IPS-15b (cell line): ENCODE data around the gene PRDM15.

Experiments used
- H3K27me3 ChIP-seq: one replicate; pipeline ENCODE4 v1.6.1; 2013; ENCODE audit warnings: low read length; ENCODE audit not compliant: control insufficient read depth, insufficient read depth
- H3K36me3 ChIP-seq: one replicate; pipeline ENCODE4 v1.6.1; 2013; ENCODE audit warnings: low read length; ENCODE audit not compliant: control insufficient read depth, insufficient read depth
- H3K4me1 ChIP-seq: one replicate; pipeline ENCODE4 v1.6.1; 2013; ENCODE audit warnings: mild to moderate bottlenecking, low read length; ENCODE audit not compliant: control insufficient read depth, insufficient read depth
- H3K4me3 ChIP-seq: one replicate; pipeline ENCODE4 v1.5.1; 2013; ENCODE audit warnings: low read depth, low read length
- H3K9ac ChIP-seq: one replicate; pipeline ENCODE4 v1.6.1; 2013; ENCODE audit warnings: low read depth, mild to moderate bottlenecking, low read length
- H3K9me3 ChIP-seq: one replicate; pipeline ENCODE4 v1.6.1; 2013; ENCODE audit warnings: mild to moderate bottlenecking, low read length; ENCODE audit not compliant: control insufficient read depth, insufficient read depth

Gene PRDM15

DNA sequence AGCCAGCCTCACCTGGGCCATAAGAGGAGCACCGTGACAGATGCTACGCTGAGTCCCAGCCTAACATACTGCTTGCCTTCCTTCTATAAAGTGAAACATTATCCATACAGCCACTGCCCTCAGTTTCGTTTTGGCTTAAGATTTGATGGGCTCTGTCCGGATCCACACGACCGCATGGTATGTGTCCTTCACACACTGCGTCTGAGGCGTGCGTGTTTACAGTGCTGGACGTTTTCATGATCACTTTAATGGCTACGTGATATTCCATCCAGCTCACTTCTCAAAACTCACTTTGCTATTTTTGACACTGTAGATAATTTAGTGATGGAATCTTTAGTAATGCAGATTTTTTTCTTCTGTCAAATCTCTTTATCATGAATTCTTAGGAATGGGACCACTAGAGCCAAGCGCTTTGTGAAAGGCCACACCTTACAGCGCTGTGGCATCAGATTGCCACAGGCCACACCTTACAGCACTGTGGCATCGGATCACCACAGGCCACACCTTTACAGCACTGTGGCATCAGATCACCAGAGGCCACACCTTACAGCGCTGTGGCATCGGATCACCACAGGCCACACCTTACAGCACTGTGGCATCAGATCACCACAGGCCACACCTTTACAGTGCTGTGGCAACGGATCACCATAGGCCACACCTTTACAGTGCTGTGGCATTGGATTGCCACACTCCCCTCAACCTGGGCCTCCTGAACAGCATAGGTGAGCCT is 47.1 kb downstream of the PRDM15 start:
- peaks cover 2% of the 10 kb centered on the region for H3K4me1 ChIP-seq
- H3K9me3 ChIP-seq: no peaks in the 10 kb centered on the region
- no peak overlapping the region for H3K4me3 ChIP-seq
- H3K9ac ChIP-seq: no peak overlapping the region
- no peaks in the 10 kb centered on the region for H3K27me3 ChIP-seq
- H3K36me3 ChIP-seq: peaks cover 7% of the 10 kb centered on the region

DNA sequence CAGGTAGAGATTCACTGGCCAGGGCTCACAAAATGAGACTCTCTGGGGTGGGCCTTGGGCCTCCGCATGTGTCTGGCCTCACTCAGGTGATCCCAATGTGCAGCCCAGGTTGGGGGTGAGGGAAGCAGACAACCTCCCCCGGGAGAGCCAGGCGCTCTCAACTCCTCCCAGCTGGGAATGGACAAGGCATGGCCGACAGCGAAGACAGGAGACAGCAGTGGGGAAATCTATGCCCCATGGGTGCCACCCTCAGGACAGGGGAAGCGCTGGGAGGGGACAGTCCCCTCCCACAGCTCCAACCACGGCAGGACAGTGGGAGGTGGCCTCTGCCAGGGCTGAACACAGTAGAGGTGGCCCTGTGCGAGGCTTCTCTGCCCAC is 47.7 kb downstream of the PRDM15 start:
- H3K9ac ChIP-seq: no peak overlapping the region
- no peak overlapping the region for H3K4me3 ChIP-seq
- no peaks in the 10 kb centered on the region for H3K9me3 ChIP-seq
- H3K36me3 ChIP-seq: peaks cover 7% of the 10 kb centered on the region
- H3K27me3 ChIP-seq: no peaks in the 10 kb centered on the region
- H3K4me1 ChIP-seq: peaks cover 2% of the 10 kb centered on the region

DNA sequence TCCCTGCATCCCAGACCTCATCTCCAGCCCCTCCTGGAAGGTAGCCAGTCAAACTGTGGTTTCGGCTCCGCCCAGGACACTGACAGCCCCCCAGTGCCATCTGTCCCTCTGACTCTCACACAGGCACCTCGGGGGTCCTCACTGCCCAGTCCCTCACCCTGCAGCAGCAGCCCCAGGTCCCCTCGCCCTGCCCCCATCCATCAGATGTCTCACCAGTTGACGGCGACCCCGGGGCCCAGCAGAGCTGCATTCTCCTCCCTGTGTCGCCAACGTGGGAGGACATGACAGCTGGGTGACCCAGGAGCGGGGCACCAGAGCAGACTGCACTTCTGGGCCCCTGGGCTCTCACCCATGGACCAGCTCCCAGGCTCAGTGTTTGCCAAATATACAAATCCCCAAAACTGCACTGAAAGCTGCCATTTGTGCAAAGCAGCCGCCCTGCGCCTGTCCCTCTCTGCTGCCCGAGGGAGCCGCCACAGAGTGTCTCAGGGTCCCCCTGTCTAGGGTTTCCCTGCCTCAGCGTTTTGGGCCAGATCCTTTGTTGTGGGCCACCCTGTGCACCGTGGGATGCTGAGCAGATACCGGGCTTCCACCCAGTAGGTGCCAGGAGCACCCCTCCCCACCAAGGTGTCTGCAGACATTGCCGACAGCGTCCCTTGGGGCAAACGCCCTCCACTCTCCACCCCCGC is 48.2 kb downstream of the PRDM15 start:
- H3K4me3 ChIP-seq: no peak overlapping the region
- no peaks in the 10 kb centered on the region for H3K9me3 ChIP-seq
- H3K4me1 ChIP-seq: peaks cover under 1% of the 10 kb centered on the region
- H3K36me3 ChIP-seq: peaks cover 7% of the 10 kb centered on the region
- H3K9ac ChIP-seq: no peak overlapping the region
- H3K27me3 ChIP-seq: no peaks in the 10 kb centered on the region

DNA sequence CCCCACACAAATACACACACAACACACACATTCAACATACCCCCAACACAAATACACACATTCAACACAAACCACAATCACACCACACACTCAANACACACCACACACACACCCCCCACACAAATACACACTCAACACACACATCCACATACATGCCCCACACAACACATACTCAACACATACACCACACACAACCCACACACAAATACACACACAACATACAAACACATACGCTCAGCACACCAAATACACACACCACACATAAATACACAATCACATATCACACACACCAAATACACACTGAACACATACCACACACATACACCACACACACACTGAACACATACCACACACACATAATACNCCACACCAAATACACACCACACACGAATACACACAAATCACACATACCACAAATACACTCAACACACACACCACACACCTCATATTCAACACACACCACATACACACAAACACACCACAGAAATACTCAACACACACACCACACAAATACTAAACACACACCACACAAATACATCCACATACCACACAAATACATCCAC is 48.9 kb downstream of the PRDM15 start:
- H3K9ac ChIP-seq: no peak overlapping the region
- no peaks in the 10 kb centered on the region for H3K9me3 ChIP-seq
- peaks cover 7% of the 10 kb centered on the region for H3K36me3 ChIP-seq
- no peaks in the 10 kb centered on the region for H3K4me1 ChIP-seq
- no peak overlapping the region for H3K4me3 ChIP-seq
- no peaks in the 10 kb centered on the region for H3K27me3 ChIP-seq

DNA sequence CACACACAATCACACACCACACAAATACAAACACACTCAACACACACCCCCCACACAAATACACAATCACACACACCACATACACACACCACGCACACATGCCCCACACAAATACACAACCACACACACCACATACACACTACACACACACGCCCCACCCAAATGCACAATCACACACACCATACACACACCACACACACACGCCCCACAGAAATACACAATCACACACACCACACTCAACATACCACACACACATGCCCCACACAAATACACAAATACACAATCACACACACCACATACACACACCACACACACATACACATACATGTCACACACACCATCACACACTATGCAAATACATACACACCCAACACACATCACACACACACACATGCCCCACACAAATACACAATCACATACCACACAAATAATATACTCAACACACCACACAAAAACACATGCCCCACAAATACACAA is 50.2 kb downstream of the PRDM15 start:
- Histone ChIP-seq H3K9me3 (no peaks in the 10 kb centered on the region), H3K9ac (no peak overlapping the region), H3K4me3 (no peak overlapping the region), H3K4me1 (no peaks in the 10 kb centered on the region), H3K27me3 (no peaks in the 10 kb centered on the region), H3K36me3 (no peaks in the 10 kb centered on the region)

DNA sequence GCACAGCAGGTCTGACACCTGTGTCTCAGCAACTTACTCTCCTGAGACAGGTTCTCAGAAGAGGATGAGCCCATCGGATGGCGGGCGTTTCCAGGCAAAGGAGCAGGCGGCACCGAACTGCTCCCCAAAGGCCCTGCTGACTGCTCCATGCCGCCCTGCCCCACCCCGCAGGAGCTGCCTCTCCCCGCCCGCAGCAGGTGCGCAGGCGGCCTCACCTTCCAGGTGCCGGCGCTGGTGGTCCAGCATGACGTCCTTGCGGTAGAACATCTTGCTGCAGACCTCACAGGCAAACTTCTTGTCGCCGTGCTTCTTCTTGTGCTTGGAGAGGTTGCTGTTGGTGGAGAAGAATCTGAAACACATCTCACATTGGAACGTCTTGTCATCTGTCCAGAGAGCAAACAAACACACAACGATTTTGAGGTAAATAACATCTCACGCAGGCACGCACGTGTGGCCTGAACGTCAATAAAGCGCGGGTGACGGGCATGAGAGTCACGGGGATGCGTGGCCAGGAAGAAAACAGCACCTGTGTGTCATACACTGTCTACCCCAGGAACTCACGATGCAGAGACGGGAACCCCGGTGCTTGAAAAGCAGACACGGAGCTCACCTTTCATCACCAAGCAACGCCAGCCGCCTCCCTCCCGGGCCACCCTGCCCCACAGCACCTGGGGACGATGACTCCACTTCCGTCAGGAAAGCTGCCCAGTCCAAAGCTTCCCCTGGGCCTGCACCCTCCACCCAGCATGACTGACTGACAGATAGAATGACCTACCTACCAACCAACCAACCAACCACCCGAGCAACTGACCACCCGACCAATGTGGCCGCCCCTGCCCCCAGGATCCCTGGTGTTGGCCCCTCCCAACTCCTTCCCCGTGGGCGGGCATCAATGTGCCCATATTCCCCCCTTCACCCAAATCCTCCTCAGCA is 50.9 kb downstream of the PRDM15 start:
- H3K36me3 ChIP-seq: no peaks in the 10 kb centered on the region

DNA sequence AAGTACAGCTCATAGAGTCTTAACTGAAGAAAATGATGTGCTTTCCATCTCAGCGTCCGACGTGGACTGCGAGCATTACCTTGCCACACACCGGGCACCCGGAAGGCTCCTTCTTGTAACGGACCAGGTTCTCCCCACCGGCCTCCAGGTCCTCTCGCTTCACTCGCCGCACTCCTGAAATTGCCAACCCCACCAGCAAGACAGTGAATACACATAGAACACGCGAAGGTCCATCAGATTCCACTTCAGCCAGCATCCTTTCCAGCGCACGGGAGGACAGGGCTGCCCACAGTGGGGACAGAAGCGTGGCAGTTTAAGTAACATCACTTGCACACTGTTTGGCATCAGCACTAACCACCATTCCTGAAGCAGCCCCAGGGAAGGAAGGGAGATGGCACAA is 53.3 kb downstream of the PRDM15 start:
- no peaks in the 10 kb centered on the region for H3K4me1 ChIP-seq
- H3K9ac ChIP-seq: no peak overlapping the region
- no peaks in the 10 kb centered on the region for H3K9me3 ChIP-seq
- no peak overlapping the region for H3K4me3 ChIP-seq
- H3K36me3 ChIP-seq: no peaks in the 10 kb centered on the region
- H3K27me3 ChIP-seq: no peaks in the 10 kb centered on the region

More for the DNA sequence above, 50.9 kb downstream of the PRDM15 start:
- no peaks in the 10 kb centered on the region for H3K27me3 ChIP-seq
- no peaks in the 10 kb centered on the region for H3K4me1 ChIP-seq
- H3K9ac ChIP-seq: no peak overlapping the region
- no peaks in the 10 kb centered on the region for H3K9me3 ChIP-seq
- H3K4me3 ChIP-seq: no peak overlapping the region

DNA sequence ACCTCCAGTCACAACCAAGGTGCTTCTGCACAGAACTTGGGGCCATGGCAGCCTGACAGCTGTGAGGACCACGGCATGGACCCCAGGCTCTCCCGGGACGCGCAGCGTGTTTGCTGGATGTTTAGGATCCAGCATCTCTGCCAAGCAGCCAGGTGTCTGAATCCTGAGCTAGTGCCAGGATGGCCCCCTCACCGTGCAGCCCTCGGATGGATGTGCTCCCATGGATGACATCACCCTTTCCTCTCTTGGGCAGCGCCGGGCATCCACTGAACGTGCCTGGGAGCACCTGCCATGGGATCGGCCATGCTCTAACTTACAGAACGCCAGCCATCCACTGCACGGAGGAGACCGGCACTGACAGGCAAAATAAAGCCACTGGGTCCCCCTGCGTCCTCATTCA is 53.9 kb downstream of the PRDM15 start:
- Histone ChIP-seq H3K36me3 (no peaks in the 10 kb centered on the region), H3K9me3 (no peaks in the 10 kb centered on the region), H3K4me1 (no peaks in the 10 kb centered on the region), H3K4me3 (no peak overlapping the region), H3K9ac (no peak overlapping the region), H3K27me3 (no peaks in the 10 kb centered on the region)

DNA sequence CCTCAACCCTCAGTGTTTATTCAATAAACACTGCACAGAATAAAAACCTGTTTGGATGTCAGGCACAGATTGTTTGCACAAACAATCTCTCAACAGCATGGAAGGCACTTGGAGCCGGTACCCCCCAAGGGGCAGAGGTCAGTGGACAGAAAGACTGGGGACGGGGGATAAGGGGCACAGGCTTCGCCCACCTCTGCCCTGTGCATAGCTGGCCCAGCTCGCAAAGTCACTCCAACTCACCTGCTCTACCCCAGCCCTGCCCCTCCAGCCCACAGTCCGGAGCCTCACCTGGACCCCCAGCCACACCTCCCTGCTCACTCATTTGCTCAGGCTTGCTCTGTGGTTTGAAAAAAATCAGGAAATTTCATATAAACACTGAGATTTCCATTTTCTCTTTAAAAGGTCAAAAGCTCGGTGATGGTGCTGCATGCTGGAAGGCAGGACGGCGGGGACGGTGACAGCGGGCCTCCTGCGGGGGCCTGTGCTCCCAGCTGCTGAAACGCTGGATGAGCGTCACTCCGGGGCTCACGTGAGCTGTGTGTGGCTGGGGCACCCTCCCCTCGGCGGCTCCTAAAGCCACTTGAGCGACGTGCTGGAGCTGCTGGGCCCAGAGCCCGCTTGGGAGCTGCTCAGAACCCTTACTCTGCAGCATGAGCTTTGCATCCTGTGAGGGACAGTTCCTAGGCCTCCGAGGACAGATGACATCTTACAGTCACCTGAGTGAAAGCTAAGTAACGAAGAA is 54.5 kb downstream of the PRDM15 start:
- Histone ChIP-seq H3K4me1 (no peaks in the 10 kb centered on the region), H3K36me3 (peaks cover 5% of the 10 kb centered on the region), H3K9ac (no peak overlapping the region), H3K9me3 (no peaks in the 10 kb centered on the region), H3K27me3 (no peaks in the 10 kb centered on the region), H3K4me3 (no peak overlapping the region)

DNA sequence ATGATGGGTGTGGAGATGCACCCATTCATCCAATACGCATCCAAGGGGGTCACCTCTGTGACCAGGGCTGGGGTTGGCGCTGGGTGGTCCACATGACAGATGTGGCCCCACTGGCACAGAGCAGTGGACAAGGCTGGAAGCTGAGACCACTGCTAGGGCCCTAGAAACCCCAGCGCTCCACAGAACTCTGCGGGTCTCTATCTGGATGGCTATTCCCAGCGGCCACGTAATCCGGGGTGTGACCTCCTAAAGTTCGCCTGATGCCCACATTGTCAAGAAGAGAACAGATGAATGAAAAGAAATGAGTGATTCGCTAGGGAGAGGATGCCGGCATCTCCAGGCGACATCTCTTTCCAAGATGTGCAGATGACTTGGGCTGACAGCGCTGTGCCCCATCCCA is 55.2 kb downstream of the PRDM15 start:
- Histone ChIP-seq H3K36me3 (peaks cover 5% of the 10 kb centered on the region), H3K9me3 (no peaks in the 10 kb centered on the region), H3K4me3 (no peak overlapping the region), H3K4me1 (no peaks in the 10 kb centered on the region), H3K27me3 (no peaks in the 10 kb centered on the region), H3K9ac (no peak overlapping the region)

DNA sequence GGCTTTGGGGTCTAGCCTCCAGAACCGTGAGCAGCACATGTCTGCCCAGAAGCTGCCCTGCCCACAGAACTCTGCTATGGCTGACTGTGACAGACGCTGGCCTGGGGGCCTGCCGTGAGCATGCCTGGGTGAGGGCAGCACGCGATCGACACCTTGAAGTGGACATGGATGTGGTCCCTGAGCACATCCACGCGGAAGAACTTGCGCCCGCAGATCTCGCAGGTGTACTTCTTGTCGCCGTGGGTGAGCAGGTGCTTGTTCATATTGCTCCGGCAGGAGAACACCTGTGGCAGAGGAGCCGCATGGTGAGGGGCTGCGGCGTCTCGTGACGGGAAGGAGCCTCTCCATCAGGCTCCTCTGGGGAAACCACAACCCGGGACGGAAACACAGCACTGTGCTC is 56.0 kb downstream of the PRDM15 start:
- Histone ChIP-seq H3K9ac (no peak overlapping the region), H3K27me3 (no peaks in the 10 kb centered on the region), H3K4me1 (no peaks in the 10 kb centered on the region), H3K9me3 (no peaks in the 10 kb centered on the region), H3K4me3 (no peak overlapping the region), H3K36me3 (peaks cover 5% of the 10 kb centered on the region)
